NB4 (cell line): ENCODE results near the gene LYPD5.
"Not testable (repeated sequence)": the region's sequence is repeated elsewhere in the genome, so short reads cannot be mapped to it uniquely, and the experiment has no call there.

Experiments
- DNase-seq: peaks from one replicate; pipeline ENCODE4 v3.0.0; 2010; ENCODE audit warnings: low read depth
- H3K4me3 ChIP-seq: one replicate; pipeline ENCODE4 v1.5.1; 2011; ENCODE audit warnings: mild to moderate bottlenecking, low read depth, low read length, moderate library complexity
- MYC ChIP-seq: IDR thresholded peaks from 2 replicates; pipeline ENCODE4 v1.6.1; 2011; ENCODE audit warnings: low read depth, low read length
- POLR2A ChIP-seq: IDR thresholded peaks from 2 replicates; pipeline ENCODE4 v1.6.1; 2011; ENCODE audit warnings: mild to moderate bottlenecking; ENCODE audit not compliant: insufficient read length; ENCODE audit errors: extremely low read depth
- TF ChIP-seq, protein P1 (sequence below): IDR thresholded peaks from 2 replicates; pipeline ENCODE4 v1.6.1; 2011; ENCODE audit warnings: low read depth, low read length
- TF ChIP-seq, protein P2 (sequence below): IDR thresholded peaks from one replicate; pipeline ENCODE4 v1.5.1; 2012; ENCODE audit warnings: low read depth, low read length

The LYPD5 gene

DNA sequence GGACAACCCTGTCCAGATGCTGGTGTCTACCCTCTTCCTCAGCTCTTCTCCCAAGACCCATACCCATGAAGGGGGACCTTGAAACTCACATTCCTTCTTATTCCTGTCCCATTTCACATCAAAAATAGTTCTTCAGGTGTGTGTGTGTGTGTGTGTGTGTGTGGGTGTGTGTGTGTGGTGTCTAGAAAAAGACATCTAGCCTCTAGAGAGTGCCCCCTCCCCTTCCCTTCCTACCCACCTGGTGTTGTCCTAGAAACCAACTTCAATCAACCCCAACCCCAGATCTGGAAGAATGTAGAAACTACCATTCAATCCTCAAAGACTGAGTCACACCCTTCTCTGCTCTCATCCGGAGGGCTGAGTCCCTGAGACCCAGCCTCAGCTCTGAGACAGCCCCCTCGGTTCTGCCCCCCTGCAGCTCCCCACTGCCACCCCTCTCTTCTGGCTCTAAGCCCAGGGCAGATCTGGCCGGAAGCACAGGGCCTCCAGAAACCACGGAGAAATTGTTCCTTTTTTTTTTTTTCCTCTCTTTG, 25.0 kb downstream of the LYPD5 start:
- peak; percentile 91 for DNase-seq
- TF ChIP-seq, protein P1, sequence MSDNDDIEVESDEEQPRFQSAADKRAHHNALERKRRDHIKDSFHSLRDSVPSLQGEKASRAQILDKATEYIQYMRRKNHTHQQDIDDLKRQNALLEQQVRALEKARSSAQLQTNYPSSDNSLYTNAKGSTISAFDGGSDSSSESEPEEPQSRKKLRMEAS, result 0 out of 2 replicates have a peak, but pooled peaks have one; percentile 44
- TF ChIP-seq, protein P2, sequence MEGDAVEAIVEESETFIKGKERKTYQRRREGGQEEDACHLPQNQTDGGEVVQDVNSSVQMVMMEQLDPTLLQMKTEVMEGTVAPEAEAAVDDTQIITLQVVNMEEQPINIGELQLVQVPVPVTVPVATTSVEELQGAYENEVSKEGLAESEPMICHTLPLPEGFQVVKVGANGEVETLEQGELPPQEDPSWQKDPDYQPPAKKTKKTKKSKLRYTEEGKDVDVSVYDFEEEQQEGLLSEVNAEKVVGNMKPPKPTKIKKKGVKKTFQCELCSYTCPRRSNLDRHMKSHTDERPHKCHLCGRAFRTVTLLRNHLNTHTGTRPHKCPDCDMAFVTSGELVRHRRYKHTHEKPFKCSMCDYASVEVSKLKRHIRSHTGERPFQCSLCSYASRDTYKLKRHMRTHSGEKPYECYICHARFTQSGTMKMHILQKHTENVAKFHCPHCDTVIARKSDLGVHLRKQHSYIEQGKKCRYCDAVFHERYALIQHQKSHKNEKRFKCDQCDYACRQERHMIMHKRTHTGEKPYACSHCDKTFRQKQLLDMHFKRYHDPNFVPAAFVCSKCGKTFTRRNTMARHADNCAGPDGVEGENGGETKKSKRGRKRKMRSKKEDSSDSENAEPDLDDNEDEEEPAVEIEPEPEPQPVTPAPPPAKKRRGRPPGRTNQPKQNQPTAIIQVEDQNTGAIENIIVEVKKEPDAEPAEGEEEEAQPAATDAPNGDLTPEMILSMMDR, result no peak
- H3K4me3 ChIP-seq, result peak overlapping the region; percentile 49

DNA sequence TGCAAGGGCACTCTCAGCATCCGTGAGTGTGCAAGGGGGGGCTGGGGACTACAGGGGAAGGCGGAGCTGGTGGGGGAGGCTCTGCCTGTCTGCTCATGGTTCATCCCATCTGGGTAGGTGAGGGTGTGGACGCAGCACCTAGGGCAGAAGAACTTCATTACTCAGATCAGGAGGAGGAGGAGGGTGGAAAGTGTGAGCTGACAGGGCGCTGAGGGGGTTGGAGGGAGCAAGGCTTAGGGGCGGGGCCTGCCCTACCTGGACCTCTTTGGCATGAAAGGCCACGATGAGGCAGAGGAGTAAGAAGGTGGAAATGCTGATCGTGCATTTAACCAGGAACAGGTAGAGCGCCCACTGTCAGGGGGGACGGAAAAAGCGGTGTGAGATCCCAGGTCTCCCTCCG, 26.0 kb downstream of the LYPD5 start:
- no peak overlapping the region for H3K4me3 ChIP-seq
- no peak for DNase-seq
- TF ChIP-seq, protein P1, result no peak
- TF ChIP-seq MYC (no peak), POLR2A (no peak)
- TF ChIP-seq, protein P2, result no peak

DNA sequence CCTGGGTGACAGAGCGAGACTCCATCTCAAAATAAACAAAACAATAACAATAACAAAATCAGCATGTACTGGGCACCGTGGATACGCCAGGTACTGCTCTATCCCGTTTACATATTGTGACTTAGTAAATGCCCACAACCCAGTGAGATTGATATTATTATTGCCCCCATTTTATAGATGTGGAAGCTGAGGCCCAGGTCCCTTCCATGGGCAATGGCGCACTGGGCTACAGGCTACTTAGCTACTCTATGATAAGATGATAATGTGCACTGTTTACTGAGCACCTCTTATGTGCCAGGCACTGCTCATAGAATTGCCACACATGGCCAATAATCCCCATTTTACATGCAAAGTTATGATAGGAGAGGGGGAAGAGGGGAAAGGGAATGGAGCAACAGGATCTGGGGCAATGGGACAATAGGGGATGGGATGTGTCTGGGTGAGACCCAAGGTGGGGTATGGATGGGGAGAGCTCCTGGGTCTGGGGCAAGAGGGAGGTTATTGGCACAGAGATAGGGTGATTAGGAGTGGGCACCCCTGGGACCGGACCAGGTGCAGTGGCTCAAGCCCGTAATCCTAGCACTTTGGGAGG, 26.9 kb downstream of the LYPD5 start:
- no peak overlapping the region for H3K4me3 ChIP-seq
- TF ChIP-seq, protein P1, result no peak
- no peak for TF ChIP-seq POLR2A
- TF ChIP-seq, protein P2, result no peak
- no peak for TF ChIP-seq MYC
- DNase-seq, result no peak

DNA sequence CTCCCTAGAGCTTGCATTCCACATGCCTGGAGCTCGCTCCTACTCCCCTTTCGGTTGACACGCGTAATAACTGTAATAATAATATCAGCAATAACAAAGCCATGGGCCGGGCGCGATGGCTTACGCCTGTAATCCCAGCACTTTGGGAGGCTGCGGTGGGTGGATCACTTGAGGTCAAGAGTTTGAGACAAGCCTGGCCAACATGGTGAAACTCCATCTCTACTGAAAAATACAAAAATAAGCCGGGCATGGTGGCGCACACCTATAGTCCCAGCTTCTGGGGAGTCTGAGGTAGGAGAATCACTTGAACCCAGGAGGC, 27.3 kb downstream of the LYPD5 start:
- DNase-seq, result not testable (repeated sequence)

DNA sequence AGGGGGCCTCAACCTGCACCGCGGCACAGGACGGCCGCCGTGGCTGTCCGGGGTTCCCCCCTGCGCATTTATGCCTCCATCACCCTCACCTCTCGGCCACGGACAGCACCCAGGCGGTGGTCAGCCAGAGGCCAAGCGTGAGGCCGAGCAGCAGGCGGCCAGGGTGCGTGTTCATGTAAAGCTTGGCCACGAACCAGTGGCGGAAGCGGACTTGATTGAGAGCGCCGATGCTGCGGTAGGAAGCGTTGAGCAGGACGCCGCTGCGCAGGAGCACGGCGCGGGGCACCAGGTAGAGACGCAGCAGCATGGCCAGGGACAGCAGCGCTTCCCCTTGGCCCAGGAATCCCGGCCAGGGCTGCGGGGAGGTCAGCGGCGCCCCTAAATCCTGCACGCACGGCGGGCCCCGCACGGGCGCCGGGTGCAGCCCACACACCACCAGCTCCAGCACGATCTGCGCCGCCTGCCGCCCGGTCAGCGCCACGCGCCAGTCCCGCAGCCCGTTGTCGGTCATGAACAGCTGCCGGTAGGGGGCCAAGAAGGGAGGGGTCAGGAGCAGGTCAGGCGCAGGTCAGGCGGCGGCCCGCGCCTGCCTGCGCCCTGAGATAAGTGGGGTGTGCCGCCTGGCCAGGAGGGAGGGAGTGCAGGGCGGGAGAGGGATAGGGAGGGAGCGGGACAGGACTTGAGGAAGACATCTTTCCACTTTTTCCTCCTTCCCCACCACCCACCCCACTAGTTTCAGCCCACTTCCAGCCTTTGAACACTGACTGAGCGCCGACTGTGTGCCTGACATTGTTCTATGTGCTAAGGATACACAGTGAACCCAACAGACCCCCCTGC, 27.9 kb downstream of the LYPD5 start:
- no peak overlapping the region for H3K4me3 ChIP-seq
- DNase-seq, result no peak
- TF ChIP-seq, protein P1, result no peak
- TF ChIP-seq, protein P2, result no peak
- TF ChIP-seq MYC (no peak), POLR2A (no peak)

More for the DNA sequence above, 27.3 kb downstream of the LYPD5 start:
- H3K4me3 ChIP-seq, result not testable (repeated sequence)

DNA sequence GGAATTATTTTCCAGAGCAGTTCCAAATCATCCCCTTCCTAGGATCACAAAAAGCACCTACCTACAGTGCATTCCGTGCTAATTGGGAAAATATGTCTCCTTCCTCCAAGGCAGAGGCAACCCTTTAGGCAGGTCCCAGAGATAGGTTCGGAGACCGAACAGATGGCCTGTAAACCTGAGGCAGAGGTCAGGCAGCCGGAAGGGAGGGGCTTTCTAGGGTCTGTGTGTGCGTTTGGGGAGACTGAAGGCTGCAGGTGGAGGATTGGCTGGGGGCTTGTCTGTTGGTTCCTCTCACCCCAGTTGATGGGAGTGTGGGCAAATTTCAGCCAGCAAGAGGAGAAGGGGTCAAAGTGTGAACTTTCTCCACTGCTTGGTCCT, 28.5 kb downstream of the LYPD5 start:
- no peak for TF ChIP-seq MYC
- TF ChIP-seq, protein P2, result no peak
- TF ChIP-seq POLR2A, result no peak
- TF ChIP-seq, protein P1, result no peak
- no peak for DNase-seq
- H3K4me3 ChIP-seq, result no peak overlapping the region
